HG02943 (cell line): ENCODE data around the gene MMRN2.
A peak's percentile ranks its signal among the peaks of the same experiment; 100 is the strongest.

Experiments
- ATAC-seq: cut with Tn5 transposase; IDR thresholded peaks from one replicate; pipeline ENCODE4 v1.9.1; 2021; ENCODE audit warnings: mild to moderate bottlenecking, low read depth, moderate library complexity; ENCODE audit not compliant: unreplicated experiment

The MMRN2 gene

DNA sequence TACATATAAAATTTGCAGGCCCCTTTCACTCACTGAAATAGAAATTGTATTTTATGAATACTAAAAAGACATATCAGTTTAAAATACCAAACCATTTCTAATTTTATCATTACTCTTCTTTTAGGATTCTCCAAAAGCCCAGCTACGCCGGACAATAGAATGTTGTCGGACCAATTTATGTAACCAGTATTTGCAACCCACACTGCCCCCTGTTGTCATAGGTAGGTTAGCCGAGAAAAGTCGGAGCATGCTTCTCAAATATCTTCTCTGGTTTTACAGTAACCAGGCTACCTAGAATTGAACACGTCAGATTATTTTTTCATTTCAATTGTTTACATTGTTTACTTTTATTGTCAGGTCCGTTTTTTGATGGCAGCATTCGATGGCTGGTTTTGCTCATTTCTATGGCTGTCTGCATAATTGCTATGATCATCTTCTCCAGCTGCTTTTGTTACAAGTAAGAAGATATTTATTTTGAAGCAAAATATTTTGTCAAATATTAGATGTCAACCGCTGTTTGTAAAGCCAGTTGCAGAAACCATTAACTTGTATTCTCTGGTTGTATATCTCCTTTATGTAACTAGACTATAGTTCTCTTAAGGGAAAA, 57.6 kb downstream of the MMRN2 start:
- ATAC-seq, result no peak

DNA sequence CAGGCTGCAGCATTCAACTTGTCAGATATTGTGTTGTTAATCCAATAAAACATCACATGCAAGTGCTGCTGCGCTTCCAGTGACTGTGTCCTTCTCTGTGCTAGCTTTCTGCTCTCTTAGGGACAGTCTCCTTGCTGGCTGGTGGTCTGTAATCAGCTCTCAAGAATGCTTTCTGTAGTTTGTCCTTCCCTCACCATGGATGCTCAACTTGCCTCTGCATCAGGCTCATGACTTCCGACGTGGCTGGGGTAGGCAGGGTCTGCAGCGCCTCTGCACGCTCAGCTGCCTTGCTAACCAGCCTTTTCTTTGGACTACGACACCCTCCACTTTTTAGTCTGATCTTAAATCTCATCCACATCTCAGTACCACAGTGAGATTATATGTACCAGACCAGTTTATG, 58.3 kb downstream of the MMRN2 start:
- ATAC-seq, result no peak

GRCh38 chr10:86898511-86898910, 58.9 kb downstream of the MMRN2 start:
- no peak for ATAC-seq

DNA sequence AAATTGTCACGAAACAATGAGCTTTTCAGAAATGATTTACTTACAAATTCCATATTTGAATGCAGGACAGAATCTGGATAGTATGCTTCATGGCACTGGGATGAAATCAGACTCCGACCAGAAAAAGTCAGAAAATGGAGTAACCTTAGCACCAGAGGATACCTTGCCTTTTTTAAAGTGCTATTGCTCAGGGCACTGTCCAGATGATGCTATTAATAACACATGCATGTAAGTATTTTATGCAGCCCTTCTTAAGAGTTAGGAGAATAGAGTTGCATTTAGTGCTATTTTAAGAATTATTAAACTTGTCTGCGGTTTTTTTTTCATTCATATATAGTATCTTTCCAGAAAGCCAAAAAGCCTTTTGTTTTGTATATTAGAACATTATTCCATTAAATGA, 67.4 kb downstream of the MMRN2 start:
- ATAC-seq, result no peak

- peak; percentile 94 for ATAC-seq
Observed at GRCh38 chr10:86888585-86889381, 68.6 kb downstream of the MMRN2 start.
